Stromal cell of bone marrow (primary cell): ENCODE data around the gene RDH16.
"Not testable (repeated sequence)": the region's sequence is repeated elsewhere in the genome, so short reads cannot be mapped to it uniquely, and the experiment has no call there.

Experiments used
- DNase-seq: peaks from one replicate; pipeline ENCODE4 v3.0.0-alpha.2; 2012; ENCODE audit warnings: low read depth

The RDH16 gene

DNA sequence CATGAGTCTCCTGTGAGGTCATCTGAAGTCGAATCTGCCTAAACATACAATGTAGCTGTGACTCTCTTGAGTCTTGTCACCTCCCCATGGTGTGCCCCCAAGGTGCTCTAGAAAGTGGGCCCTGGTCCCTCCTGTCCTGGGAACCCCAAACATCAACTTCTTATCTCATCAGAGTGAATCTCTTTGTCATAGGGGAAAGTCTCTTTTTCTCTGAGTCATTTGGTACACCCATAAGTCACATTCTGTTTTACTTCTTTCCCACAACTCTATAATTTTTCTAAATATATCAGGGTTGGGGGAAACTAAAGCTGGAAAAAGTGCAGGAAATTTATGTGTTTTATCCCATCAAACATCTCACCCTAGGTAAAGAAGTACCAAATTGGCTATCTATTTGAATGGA, 36.1 kb downstream of the RDH16 start:
- no peak for DNase-seq

GRCh38 chr12:56918139-56918538, 39.3 kb downstream of the RDH16 start:
- DNase-seq, result not testable (repeated sequence)

GRCh38 chr12:56916996-56917333, 40.4 kb downstream of the RDH16 start:
- no peak for DNase-seq

DNA sequence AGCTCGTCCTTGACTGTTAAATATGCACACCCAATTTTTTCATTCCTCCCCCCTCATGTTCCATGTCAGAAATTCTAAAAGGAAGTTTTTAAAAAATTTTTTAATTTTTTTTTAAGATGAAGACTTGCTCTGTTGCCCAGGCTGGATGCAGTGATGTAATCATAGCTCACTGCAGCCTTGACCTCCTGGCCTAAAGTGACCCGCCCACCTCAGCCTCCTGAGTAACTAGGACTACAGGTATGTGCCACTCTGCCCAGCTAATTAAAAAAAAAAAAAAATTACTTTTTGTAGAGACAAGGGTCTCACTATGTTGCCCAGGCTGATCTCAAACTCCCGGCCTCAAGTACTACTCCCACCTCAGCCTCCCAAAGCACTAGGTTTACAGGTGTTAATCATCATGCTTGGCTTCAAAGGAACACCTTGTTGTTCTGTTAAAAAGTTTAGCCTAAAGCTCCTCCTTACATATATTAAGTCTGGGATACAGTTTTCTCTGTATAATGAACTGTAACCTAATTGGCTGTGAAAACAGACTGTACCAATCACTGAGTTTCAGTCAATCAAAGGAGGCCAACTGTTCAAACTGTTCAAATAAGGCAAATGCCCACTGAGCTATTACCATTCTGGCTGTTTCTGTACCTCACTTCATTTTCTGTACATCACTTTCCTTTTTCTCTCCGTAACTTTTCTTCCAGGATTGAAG, 41.0 kb downstream of the RDH16 start:
- DNase-seq, result no peak

DNA sequence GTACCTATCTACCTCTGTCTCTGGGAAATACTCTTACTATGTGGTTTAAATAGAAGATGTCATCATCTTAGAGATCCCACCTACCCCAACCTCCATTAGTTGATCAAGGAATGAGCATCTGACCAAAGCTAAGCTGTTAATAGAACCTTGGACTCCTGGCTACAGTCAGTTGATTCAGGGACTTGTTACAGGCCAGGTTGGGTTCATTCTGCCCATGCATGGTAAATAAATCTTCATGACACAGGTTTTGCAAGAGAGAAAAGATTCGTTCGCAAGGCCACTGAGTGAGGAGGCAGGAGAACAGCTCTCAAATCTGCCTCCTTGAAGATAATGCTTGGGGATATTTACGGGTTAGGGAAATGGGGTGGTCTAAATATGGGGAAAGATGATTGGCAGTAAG, 42.7 kb downstream of the RDH16 start:
- no peak for DNase-seq

GRCh38 chr12:56914256-56914655, 43.2 kb downstream of the RDH16 start:
- DNase-seq, result no peak

GRCh38 chr12:56909403-56909802, 48.0 kb downstream of the RDH16 start:
- not testable (repeated sequence) for DNase-seq

DNA sequence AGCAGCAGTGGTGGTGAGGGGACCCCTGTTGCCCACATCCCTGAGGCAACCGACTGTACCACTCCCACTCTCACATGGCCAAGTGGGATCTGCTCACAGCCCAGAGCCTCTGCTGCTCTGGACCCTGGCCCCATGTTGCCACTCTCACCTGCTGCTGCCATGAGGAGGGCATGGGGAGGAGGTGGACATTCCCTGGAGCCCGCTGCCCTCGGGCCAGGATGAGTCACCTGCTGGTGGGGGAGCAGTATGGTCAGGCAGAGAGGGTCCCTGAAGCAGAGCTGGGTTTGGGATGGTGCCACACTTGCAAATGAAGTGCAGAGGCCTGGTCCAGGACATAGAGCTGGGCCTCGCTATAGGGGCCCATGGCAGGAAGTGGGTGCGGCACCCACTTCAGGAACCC, 49.3 kb downstream of the RDH16 start:
- no peak for DNase-seq

DNA sequence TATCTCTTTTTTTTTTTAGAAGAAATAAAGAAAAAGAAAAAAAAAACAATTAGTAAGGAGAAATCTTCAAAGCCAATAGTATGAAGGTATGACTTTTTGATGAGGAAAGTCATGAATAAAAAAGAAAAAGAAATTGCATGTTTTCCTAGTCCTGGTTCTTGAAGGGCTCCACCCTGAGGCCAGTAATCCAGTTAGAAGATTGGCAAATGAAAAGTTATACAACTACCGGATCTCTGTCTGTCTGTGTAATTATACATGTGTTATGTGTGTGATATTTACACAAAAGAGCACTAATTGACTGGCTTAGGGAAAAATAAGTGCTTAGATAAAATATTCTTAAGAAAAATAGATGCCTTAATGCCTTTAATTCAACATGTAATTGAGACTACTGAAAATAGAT, 51.6 kb downstream of the RDH16 start:
- no peak for DNase-seq

DNA sequence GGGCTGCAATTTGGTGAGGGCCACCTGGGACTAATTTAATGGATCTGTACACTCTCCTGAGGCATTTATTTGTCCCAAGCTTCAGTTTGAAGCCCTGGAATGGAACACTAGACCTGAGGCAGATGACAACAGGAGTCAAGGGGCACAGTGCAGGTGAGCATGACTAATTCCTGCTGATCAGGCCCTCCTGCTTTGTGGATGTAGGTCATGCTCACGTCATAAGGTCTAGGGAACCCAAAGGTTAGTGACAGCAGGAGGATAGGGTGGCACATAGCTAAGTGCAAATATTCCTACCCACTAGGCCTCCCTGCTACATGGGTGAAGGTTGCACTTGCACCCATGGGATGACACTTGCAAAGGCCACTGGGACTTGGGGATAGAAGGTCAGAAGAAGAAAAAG, 54.0 kb downstream of the RDH16 start:
- DNase-seq, result no peak
